ENCODE results near the gene BAD.

BAD gene

GRCh38 chr11:64275841-64276240 is 8.6 kb downstream of the BAD start:
- DNase-seq (ENCODE audit: low spot score), result no peak

GRCh38 chr11:64275031-64275800 is 9.2 kb downstream of the BAD start:
- DNase-seq (ENCODE audit: low spot score), result no peak

DNA sequence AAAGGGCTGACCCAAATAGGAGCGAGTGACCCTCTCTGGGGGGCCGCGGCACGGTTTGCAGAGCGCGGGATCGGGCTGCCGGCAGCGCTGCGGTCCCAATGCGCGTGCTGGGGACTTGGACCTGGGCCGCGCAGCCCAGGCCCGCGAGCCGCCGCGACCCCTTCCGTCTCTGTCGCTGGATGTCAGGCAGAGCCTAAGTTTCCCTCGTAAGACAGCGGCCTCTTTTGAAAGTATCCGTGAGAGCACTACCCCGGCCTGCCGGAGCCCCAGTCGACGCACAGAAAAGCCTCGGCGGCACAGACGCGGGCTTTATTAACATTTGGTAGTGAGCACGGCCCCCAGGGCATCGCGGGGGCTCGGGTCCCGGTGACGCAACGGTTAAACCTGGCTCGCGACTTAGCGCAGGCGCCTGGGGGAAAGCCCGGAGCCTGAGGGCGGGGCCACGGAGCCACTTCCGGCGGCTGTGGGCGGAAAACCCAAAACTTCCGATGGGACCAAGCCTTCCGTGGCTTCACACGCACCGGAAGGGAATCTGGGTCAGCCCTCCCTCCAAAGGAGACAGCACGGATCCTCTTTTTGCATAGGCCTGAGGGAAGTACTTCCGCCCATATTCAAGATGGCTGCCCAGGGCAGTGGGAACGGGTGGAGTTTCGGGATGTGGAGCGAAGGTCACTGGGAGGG is 14.8 kb downstream of the BAD start:
- DNase-seq (ENCODE audit: low spot score), result peak; percentile 99

GRCh38 chr11:64268893-64269539 is 15.4 kb downstream of the BAD start:
- DNase-seq (ENCODE audit: low spot score), result peak; percentile 81

GRCh38 chr11:64268025-64268892 is 16.2 kb downstream of the BAD start:
- peak; percentile 25 for DNase-seq (ENCODE audit: low spot score)

DNA sequence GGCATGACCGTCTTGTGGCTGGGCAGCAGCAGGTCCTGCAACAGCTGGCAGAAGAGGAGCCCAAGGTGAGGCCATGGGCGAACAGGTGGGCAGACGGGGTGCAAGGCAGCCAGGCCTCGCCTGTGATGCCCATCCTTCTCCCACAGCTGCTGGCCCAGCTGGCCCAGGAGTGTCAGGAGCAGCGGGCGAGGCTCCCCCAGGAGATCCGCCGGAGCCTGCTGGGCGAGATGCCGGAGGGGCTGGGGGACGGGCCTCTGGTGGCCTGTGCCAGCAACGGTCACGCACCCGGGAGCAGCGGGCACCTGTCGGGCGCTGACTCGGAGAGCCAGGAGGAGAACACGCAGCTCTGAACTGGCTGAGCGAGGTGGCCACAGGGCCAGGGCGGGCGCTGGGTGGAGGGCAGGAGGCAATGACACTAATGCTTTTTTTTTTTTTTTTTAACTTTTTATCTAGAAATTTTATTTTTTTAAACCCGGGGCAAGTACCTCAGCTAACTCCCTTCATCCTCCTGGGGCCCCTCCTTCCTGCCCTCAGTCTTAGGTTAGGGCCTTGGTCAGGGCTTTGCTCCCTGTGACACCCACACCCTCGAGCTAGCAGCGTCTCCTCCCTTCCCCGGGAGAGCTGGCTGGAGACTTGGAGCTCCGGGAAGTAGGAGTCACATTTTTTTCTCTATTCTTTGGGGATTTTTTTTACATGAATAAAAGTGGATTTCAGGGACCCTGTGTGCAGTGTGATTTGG is 17.1 kb downstream of the BAD start:
- no peak for DNase-seq (ENCODE audit: low spot score)

DNA sequence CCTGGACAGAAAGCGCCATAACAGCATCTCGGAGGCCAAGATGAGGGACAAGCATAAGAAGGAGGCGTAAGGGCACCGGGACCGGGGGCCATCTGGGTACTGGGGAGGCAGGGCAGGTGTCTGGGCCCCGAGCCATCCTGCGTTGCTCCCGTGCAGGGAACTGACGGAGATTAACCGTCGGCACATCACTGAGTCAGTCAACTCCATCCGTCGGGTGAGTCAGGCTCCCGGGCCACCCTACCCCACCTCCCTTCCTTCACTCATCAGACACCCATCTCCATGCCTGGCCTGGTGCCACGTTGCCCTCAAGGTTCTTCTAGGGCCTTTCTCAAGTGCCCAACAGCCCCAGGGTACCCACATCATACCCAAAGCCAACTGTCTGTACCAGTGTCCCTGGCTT is 18.1 kb downstream of the BAD start:
- peak; percentile 69 for DNase-seq (ENCODE audit: low spot score)

- no peak for DNase-seq (ENCODE audit: low spot score)
Measured at GRCh38 chr11:64265176-64266160, 19.0 kb downstream of the BAD start.

DNA sequence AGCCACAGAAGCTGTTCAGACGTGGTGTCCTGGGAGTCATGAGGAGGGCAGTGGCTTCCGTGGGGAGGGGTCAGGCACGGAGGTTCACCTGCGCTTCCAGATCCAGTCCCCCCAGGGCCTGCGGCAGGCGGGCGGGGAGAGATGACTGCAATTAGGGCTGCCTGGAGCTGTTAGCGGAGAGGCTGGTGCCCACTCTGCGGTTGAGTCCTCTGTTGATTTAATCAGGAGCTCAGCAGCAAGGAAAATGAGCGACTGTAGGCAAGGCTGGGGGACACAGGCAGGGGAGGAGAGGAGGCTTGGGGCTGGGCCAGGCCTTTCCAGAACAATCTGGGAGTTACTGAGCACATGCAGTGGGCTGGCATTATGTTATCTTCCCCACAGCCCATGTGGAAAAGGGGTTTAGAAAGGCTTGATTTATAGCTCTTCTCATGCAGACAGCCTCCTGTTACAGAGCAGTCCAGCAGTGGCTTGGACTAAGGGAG is 20.1 kb downstream of the BAD start:
- no peak for DNase-seq (ENCODE audit: low spot score)

DNA sequence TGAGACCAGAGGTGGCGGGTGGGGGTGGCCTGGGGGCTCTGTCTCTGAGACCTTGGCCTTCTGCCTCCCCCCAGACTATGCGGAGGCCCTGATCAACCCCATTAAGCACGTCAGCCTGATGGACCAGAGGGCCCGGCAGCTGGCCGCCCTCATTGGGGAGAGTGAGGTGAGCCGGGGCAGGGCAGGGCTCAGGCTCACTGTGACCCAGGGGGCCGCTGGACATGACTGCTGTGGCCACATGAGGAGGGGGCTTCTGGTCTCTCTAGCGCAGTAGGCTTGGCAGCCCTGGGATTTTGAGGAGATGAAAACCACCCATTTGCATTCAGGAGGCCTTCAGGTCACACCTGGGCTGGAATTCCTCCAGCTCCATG is 20.5 kb downstream of the BAD start:
- DNase-seq (ENCODE audit: low spot score), result no peak

GRCh38 chr11:64263021-64263946 is 21.2 kb downstream of the BAD start:
- DNase-seq (ENCODE audit: low spot score), result no peak

DNA sequence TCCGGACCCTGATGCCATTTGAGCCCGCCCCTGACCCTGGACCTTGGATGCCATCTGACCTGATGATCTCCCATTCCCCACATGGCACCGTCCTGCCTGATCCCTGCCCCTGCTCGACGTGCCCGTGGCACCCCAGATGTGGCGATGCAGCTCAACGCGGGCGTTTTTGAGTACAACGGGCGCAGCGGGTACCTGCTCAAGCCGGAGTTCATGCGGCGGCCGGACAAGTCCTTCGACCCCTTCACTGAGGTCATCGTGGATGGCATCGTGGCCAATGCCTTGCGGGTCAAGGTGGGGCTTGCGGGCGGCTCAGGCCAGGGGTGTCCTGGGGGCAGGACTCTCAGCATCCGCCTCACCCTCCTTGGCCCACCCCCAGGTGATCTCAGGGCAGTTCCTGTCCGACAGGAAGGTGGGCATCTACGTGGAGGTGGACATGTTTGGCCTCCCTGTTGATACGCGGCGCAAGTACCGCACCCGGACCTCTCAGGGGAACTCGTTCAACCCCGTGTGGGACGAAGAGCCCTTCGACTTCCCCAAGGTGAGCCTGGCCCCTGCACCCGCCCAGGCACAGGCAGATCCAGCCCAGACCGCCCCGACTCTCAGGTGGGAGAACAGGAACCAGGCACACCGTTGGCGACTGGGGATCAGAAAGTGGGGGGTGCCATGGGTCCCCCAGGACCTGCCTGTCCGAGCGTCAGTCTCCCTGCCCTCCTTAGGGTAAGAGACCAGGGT is 22.0 kb downstream of the BAD start:
- no peak for DNase-seq (ENCODE audit: low spot score)

DNA sequence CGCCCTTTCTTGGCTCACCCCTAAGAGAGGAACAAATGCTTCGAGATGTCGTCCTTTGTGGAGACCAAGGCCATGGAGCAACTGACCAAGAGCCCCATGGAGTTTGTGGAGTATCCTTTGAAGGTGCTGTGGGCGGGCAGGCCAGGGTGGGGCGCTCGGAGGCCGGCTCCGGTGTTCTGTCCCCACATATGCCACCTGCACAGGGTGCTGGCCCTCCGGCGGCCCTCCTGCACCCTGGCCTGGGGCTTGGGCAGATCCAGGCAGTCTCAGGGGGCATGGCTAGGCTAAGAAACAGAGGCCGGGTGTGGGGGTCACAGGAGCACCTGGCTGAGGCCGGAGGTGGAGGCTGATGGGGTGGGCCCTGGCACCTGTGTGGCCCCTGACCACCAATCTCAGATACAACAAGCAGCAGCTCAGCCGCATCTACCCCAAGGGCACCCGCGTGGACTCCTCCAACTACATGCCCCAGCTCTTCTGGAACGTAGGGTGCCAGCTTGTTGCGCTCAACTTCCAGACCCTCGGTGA is 22.8 kb downstream of the BAD start:
- no peak for DNase-seq (ENCODE audit: low spot score)

DNA sequence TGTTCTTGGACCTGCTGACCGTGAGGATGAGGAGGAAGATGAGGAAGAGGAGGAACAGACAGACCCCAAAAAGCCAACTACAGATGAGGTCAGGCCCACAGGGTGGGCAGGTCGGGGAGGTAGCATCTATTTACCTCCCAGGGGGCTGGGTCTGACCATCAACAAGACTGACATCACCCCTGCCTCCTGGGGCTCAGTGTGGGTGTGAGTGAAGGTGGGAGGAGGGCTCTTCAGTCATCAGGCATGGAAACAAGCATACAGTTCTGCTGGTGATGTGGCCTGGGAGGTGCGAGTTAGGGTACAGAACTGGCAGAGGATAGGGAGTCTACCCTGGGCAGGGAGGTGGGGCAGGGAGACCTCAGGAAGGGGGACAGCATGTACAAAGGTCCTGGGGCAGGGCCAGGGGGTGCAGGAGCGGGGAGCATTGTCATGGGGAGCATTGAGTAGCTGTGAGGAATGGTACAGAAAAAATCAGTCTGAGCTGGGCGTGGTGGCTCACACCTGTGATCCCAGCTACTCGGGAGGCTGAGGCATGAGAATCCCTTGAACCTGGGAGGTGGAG is 24.2 kb downstream of the BAD start:
- no peak for DNase-seq (ENCODE audit: low spot score)

DNA sequence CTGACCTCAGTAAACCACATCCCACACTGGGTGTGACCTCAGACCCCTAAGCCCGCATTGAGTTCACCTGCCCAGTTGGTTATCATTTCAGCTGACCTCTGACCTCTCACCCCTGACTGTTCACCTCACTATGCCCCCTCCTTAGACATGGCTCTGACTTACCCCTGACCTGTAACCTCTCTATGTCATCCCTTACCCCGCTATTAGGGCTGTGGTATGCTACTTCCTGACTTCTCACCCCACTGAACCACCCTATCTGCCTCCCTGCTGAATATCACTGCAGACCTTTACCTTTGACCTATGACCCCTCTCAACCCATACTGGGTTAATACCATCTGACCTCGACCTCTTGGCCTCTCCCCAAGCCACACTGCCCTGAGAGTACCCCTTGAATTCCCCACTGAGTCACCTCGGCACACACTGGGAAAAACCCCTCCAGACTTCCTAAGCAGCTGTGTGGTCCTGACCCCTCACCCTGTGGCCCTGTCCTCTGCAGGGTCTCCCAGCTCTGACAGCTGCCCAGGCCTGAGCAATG is 24.9 kb downstream of the BAD start:
- no peak for DNase-seq (ENCODE audit: low spot score)

DNA sequence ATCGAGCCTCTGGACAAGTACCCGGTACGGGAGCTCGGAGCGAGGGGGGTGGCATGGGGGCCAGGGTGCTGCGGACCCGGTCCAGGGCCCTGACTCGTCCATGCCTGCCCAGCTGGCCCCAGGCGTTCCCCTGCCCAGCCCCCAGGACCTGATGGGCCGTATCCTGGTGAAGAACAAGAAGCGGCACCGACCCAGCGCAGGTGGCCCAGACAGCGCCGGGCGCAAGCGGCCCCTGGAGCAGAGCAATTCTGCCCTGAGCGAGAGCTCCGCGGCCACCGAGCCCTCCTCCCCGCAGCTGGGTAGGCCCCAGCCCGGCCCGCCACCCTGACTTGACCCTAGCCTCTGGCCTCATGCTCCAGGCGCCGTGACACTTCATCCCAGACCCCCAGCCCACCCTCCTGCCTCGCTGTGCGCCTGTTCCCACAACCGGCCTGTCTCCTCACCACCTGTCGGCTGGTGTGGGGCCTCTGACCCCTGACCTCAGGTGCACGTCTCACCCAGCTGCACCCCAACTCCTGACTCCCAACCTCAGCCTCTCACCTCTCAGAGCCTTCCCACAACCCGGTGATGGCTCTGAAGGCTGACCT is 25.4 kb downstream of the BAD start:
- no peak for DNase-seq (ENCODE audit: low spot score)

DNA sequence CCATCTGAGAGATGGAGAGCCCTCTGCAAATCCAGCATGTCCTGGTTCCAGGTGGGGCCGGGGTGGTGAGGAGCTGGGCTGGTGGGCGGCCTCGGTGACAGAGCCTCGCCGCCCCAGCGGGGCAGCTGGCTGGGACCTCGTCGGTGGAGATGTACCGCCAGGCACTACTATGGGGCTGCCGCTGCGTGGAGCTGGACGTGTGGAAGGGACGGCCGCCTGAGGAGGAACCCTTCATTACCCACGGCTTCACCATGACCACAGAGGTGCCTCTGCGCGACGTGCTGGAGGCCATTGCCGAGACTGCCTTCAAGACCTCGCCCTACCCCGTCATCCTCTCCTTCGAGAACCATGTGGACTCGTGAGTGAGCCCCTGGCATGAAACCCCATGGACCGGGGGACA is 26.1 kb downstream of the BAD start:
- no peak for DNase-seq (ENCODE audit: low spot score)

Measured in RKO (cell line).